ENCODE results near the gene SERPINB7.
A peak's percentile ranks its signal among the peaks of the same experiment; 100 is the strongest.

- TF ChIP-seq CTCF (conservative IDR thresholded peaks at IDR 0.05; ENCODE audit: low read depth, low read length) (no peak), MXI1 (IDR thresholded peaks at IDR 0.05; ENCODE audit: borderline replicate concordance, low read depth, low read length) (0 out of 2 replicates have a peak, but pooled peaks have one; percentile 17), POLR2A (IDR thresholded peaks at IDR 0.05; ENCODE audit: low read depth, low read length) (no peak), CEBPB (IDR thresholded peaks at IDR 0.05; ENCODE audit: low read depth, low read length) (peak; percentile 81), NFE2L2 (IDR thresholded peaks at IDR 0.05; ENCODE audit: low read depth, low read length) (no peak), RFX5 (IDR thresholded peaks at IDR 0.05; ENCODE audit: low read depth, low read length) (no peak), FOS (IDR thresholded peaks at IDR 0.05; ENCODE audit: low read depth, low read length) (no peak)
- TF ChIP-seq, protein P1, sequence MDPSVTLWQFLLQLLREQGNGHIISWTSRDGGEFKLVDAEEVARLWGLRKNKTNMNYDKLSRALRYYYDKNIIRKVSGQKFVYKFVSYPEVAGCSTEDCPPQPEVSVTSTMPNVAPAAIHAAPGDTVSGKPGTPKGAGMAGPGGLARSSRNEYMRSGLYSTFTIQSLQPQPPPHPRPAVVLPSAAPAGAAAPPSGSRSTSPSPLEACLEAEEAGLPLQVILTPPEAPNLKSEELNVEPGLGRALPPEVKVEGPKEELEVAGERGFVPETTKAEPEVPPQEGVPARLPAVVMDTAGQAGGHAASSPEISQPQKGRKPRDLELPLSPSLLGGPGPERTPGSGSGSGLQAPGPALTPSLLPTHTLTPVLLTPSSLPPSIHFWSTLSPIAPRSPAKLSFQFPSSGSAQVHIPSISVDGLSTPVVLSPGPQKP (IDR thresholded peaks at IDR 0.05; ENCODE audit: borderline replicate concordance, low read depth, low read length), result no peak
These were observed 42.3 kb downstream of the SERPINB7 start for GRCh38 chr18:63817441-63818051.
